IPS DF 6.9 (cell line): ENCODE measurements around the gene APOL2.
"Not testable (repeated sequence)": the region's sequence is repeated elsewhere in the genome, so short reads cannot be mapped to it uniquely, and the experiment has no call there.

Experiments used
- DNase-seq: peaks from one replicate; pipeline ENCODE4 v3.0.0-alpha.2; 2013; ENCODE audit warnings: low read depth, low spot score
- H3K27ac ChIP-seq: one replicate; pipeline ENCODE4 v1.5.1; 2013; ENCODE audit warnings: low read length, control low read depth
- H3K27me3 ChIP-seq: 2 replicates; pipeline ENCODE4 v1.6.1; 2013; ENCODE audit warnings: mild to moderate bottlenecking, low read length; ENCODE audit not compliant: control insufficient read depth, insufficient read depth
- H3K36me3 ChIP-seq: 2 replicates; pipeline ENCODE4 v1.6.1; 2013; ENCODE audit warnings: low read length; ENCODE audit not compliant: control insufficient read depth, insufficient read depth
- H3K4me1 ChIP-seq: 2 replicates; pipeline ENCODE4 v1.6.1; 2013; ENCODE audit warnings: low read length; ENCODE audit not compliant: control insufficient read depth, insufficient read depth
- H3K4me3 ChIP-seq: 2 replicates; pipeline ENCODE4 v1.5.1; 2013; ENCODE audit warnings: mild to moderate bottlenecking, low read length
- H3K9me3 ChIP-seq: 2 replicates; pipeline ENCODE4 v1.6.1; 2013; ENCODE audit warnings: low read length, inconsistent platforms; ENCODE audit not compliant: control insufficient read depth, insufficient read depth
- WGBS: extraction: QIAGEN DNeasy Blood & Tissue Kit; methylation state at CpG from one replicate; pipeline ENCODE4 v1.1.7; 2013; ENCODE audit warnings: mixed read lengths, missing lambda C conversion rate; ENCODE audit not compliant: insufficient read length, insufficient coverage; 5-methylcytosine and 5-hydroxymethylcytosine counted together

The APOL2 gene

GRCh38 chr22:36280379-36280778, 41.1 kb upstream of the APOL2 start:
- H3K4me1 ChIP-seq = peaks cover 1% of the 10 kb centered on the region; the same call in 1 of the 2 replicates
- peaks cover 29% of the 10 kb centered on the region for H3K36me3 ChIP-seq
- no CpG with 5 or more reads among the region's 8 CpGs for WGBS

GRCh38 chr22:36279219-36279666, 39.9 kb upstream of the APOL2 start:
- WGBS = no CpG with 5 or more reads among the region's 8 CpGs
- H3K4me1 ChIP-seq = peaks cover 1% of the 10 kb centered on the region; the same call in 1 of the 2 replicates
- H3K27me3 ChIP-seq = no peaks in the 10 kb centered on the region
- no peak for DNase-seq
- no peak overlapping the region for H3K27ac ChIP-seq
- H3K36me3 ChIP-seq = peaks cover 18% of the 10 kb centered on the region
- no peak overlapping the region for H3K4me3 ChIP-seq
- no peaks in the 10 kb centered on the region for H3K9me3 ChIP-seq

More at GRCh38 chr22:36280379-36280778, 41.1 kb upstream of the APOL2 start:
- DNase-seq = no peak
- Histone ChIP-seq H3K9me3 (no peaks in the 10 kb centered on the region), H3K27ac (no peak overlapping the region), H3K4me3 (no peak overlapping the region), H3K27me3 (no peaks in the 10 kb centered on the region)

- no peaks in the 10 kb centered on the region for H3K27me3 ChIP-seq
- DNase-seq = peak; percentile 68
- WGBS = no CpG with 5 or more reads among the region's 18 CpGs
- H3K27ac ChIP-seq = no peak overlapping the region
- 0 out of 2 replicates have a peak overlapping the region, but pooled peaks have one; percentile 10 for H3K4me3 ChIP-seq
- H3K4me1 ChIP-seq = peaks cover 1% of the 10 kb centered on the region; the same call in 1 of the 2 replicates
- peaks cover 9% of the 10 kb centered on the region; the same call in 1 of the 2 replicates for H3K36me3 ChIP-seq
- H3K9me3 ChIP-seq = no peaks in the 10 kb centered on the region
Measured at GRCh38 chr22:36277482-36278291, 38.4 kb upstream of the APOL2 start.

- Histone ChIP-seq H3K4me3 (no peak overlapping the region), H3K27ac (no peak overlapping the region), H3K36me3 (no peaks in the 10 kb centered on the region), H3K4me1 (peaks cover 1% of the 10 kb centered on the region; the same call in 1 of the 2 replicates), H3K27me3 (no peaks in the 10 kb centered on the region), H3K9me3 (no peaks in the 10 kb centered on the region)
- DNase-seq = no peak
- WGBS = no CpG with 5 or more reads among the region's 5 CpGs
Measured at GRCh38 chr22:36274531-36274930, 35.2 kb upstream of the APOL2 start.

- H3K27me3 ChIP-seq, H3K27ac ChIP-seq, DNase-seq, H3K4me3 ChIP-seq, H3K36me3 ChIP-seq, H3K4me1 ChIP-seq, H3K9me3 ChIP-seq: not testable (repeated sequence)
- no CpG with 5 or more reads among the region's 5 CpGs for WGBS
Measured at GRCh38 chr22:36271951-36272350, 32.6 kb upstream of the APOL2 start.

- H3K36me3 ChIP-seq, H3K9me3 ChIP-seq, H3K27me3 ChIP-seq, H3K27ac ChIP-seq, H3K4me3 ChIP-seq, DNase-seq, H3K4me1 ChIP-seq: not testable (repeated sequence)
- no CpG with 5 or more reads among the region's 7 CpGs for WGBS
Measured at GRCh38 chr22:36271231-36271630, 31.9 kb upstream of the APOL2 start.

GRCh38 chr22:36267896-36268485, 28.7 kb upstream of the APOL2 start:
- H3K9me3 ChIP-seq = no peaks in the 10 kb centered on the region
- no peaks in the 10 kb centered on the region; the same call in 1 of the 2 replicates for H3K27me3 ChIP-seq
- H3K4me3 ChIP-seq = no peak overlapping the region
- H3K27ac ChIP-seq = no peak overlapping the region
- H3K4me1 ChIP-seq = no peaks in the 10 kb centered on the region
- no peaks in the 10 kb centered on the region for H3K36me3 ChIP-seq
- no CpG with 5 or more reads among the region's 11 CpGs for WGBS
- DNase-seq = no peak

- no peaks in the 10 kb centered on the region for H3K4me1 ChIP-seq
- no peak for DNase-seq
- H3K4me3 ChIP-seq = no peak overlapping the region
- H3K27me3 ChIP-seq = no peaks in the 10 kb centered on the region; the same call in 1 of the 2 replicates
- no peak overlapping the region for H3K27ac ChIP-seq
- no peaks in the 10 kb centered on the region for H3K9me3 ChIP-seq
- no peaks in the 10 kb centered on the region for H3K36me3 ChIP-seq
- no CpG with 5 or more reads among the region's 4 CpGs for WGBS
Measured at GRCh38 chr22:36267058-36267457, 27.7 kb upstream of the APOL2 start.

- H3K27ac ChIP-seq, H3K4me3 ChIP-seq, H3K36me3 ChIP-seq, DNase-seq, H3K9me3 ChIP-seq, H3K4me1 ChIP-seq, H3K27me3 ChIP-seq: not testable (repeated sequence)
- WGBS = no CpG with 5 or more reads among the region's 7 CpGs
Measured at GRCh38 chr22:36263886-36264664, 24.7 kb upstream of the APOL2 start.

- not testable (repeated sequence) for DNase-seq, H3K4me1 ChIP-seq, H3K36me3 ChIP-seq, H3K9me3 ChIP-seq, H3K27ac ChIP-seq, H3K27me3 ChIP-seq, H3K4me3 ChIP-seq
- no CpG with 5 or more reads among the region's 5 CpGs for WGBS
Measured at GRCh38 chr22:36263216-36263673, 23.9 kb upstream of the APOL2 start.
